DOHH2 (cell line): Measurements from ENCODE around the gene DCST1.

Experiments used
- CTCF ChIP-seq: fragments of 200-600 bp; sonication (generic); IDR thresholded peaks from one replicate; pipeline ENCODE4 v1.5.1; 2014; ENCODE audit warnings: antibody characterized with exemption, mild to moderate bottlenecking, low read depth, low read length; ENCODE audit not compliant: poor library complexity, severe bottlenecking
- EZH2phosphoT487 ChIP-seq: fragments of 200-600 bp; sonication (generic); IDR thresholded peaks from 2 replicates; pipeline ENCODE4 v1.6.1; 2017; ENCODE audit warnings: borderline replicate concordance, mild to moderate bottlenecking, antibody characterized with exemption, low read length, moderate library complexity, mixed read lengths

- TF ChIP-seq CTCF, result no peak
- no peak; the same call in 1 of the 2 replicates for TF ChIP-seq EZH2phosphoT487
Measured at GRCh38 chr1:155002464-155003226, 31.0 kb upstream of the DCST1 start, which contains the start of gene ZBTB7B.
